Activated CD4-positive, CD25-positive, alpha-beta regulatory T cell treated with anti-CD3 and anti-CD28 coated beads, Interleukin-2, amount 50 U/mL, for 24 hours (primary cell): ENCODE measurements around the gene ABHD1.
"Not testable (repeated sequence)": the region's sequence is repeated elsewhere in the genome, so short reads cannot be mapped to it uniquely, and the experiment has no call there.

Source experiments
- ATAC-seq, 2 donors: fragments of 150-1000 bp; cut with Tn5 transposase; one replicate each; pipeline ENCODE4 v1.10.0; 2021; ENCODE audit warnings: mild to moderate bottlenecking in 1 of 2, moderate library complexity in 1 of 2

Gene ABHD1

GRCh38 chr2:27174638-27175037 is 51.0 kb downstream of the ABHD1 start:
- ATAC-seq: no peak

- no peak for ATAC-seq
These were observed 51.7 kb downstream of the ABHD1 start for GRCh38 chr2:27175330-27175729.

GRCh38 chr2:27175781-27176180 is 52.2 kb downstream of the ABHD1 start:
- ATAC-seq: not testable (repeated sequence)

GRCh38 chr2:27177441-27178351 is 54.1 kb downstream of the ABHD1 start:
- ATAC-seq: no peak

- ATAC-seq: no peak
These were observed 54.9 kb downstream of the ABHD1 start for GRCh38 chr2:27178469-27178868.

GRCh38 chr2:27179344-27180000 is 55.9 kb downstream of the ABHD1 start:
- ATAC-seq: no peak
